ENCODE data around the gene PIGW.
"Not testable (repeated sequence)": the region's sequence is repeated elsewhere in the genome, so short reads cannot be mapped to it uniquely, and the experiment has no call there.

Gene PIGW

GRCh38 chr17:36508439-36508838, 26.3 kb upstream of the PIGW start:
- not testable (repeated sequence) for DNase-seq (ENCODE audit: low read depth in 2 of 2)

DNA sequence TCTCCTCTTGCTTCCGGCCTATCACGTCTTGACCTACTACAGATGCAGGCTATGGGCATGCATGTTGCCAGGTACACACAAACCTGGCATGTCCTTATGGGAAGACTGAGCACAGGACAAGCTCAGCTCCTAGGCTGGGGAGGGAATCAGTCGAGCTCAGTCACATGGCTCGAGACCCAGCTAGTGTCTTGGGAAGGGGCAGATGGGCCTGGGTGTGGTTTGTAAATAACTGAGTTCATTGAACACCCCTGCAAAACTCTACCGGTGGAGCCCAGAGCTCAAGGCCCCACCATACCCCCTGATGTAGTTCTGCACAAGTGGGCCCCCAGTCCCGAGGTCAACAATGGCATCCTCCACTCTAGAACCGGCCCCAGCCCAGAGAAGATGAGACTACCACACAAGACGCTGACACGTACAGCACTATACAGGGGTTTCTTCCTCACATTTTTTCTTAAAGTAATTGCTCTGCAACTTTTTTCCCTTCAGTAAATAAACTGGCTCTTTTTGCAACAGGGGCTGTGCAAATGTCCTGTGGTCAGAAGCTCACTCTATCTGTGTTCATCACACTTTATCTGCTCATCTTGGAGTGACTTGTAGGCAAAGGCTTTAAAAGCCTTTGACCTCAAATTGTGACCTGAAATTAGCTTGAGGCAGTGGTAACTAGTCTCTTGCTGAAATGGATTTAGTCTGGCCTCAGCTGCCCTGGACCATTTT, 25.4 kb upstream of the PIGW start:
- DNase-seq (ENCODE audit: low read depth in 2 of 2), result no peak

GRCh38 chr17:36510636-36511035, 24.2 kb upstream of the PIGW start:
- no peak for DNase-seq (ENCODE audit: low read depth in 2 of 2)

DNA sequence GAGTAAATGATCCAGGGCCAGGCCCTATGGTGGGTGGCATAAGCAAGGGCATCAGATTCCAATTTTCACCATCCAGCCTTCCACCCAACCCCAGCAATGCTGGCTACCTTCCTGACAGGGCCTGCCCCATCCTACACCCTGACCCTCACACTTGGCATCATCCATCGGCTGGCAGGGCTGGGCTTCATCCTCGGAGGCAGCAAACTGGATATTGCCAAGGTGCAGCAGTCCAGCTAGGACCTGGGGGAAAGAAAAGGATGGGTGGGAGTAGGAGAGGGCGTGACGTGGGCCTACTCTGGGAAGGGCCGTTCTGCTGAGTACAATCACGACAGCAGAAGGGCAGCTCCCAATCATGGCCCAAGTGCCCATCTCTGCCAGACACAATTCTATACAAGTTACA, 23.6 kb upstream of the PIGW start:
- no peak for DNase-seq (ENCODE audit: low read depth in 2 of 2)

GRCh38 chr17:36512641-36513040, 22.1 kb upstream of the PIGW start:
- no peak for DNase-seq (ENCODE audit: low read depth in 2 of 2)

DNA sequence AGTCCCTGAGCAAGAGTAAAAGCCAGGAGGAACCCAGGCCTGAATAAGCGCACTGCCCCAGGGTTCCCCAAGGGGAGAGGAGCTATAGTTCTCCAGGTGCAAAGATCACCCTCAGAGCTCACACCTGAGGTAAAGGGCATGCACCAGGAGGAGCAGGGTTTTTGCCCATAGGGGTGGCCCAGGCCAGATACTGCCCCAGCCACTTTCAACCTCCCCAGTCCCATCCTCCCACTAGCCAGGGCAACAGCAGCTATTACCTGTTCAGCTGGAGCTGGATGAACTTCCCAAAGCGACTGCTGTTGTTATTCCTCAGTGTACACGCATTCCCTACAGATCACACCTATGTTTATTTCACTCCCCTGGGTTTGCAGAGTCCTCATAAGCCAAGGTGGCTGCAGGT, 19.9 kb upstream of the PIGW start:
- no peak for DNase-seq (ENCODE audit: low read depth in 2 of 2)

DNA sequence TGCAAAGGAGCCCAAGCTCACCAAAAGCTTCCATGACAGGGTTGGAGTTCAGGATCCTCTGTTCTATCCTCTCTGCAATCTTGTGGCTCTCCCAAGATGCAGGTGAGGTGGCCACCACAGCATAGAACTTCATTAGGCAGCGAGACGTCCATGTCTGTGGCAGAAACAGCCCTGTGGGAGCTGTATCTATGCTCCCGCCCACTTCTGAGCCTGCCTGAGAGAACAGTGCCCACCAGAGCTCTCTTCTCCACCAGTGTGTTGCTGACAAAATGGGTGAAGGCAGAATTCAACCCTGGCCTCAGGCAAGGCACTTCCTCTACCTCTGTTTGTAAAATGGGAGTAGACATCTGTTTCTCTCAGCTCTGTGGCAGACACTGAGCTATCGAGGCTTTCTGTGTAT, 18.9 kb upstream of the PIGW start:
- no peak for DNase-seq (ENCODE audit: low read depth in 2 of 2)

GRCh38 chr17:36523113-36523512, 11.7 kb upstream of the PIGW start:
- no peak for DNase-seq (ENCODE audit: low read depth in 2 of 2)

- DNase-seq (ENCODE audit: low read depth in 2 of 2), result no peak
These were observed 10.3 kb upstream of the PIGW start for GRCh38 chr17:36524428-36524876.

GRCh38 chr17:36525113-36525512, 9.7 kb upstream of the PIGW start:
- no peak for DNase-seq (ENCODE audit: low read depth in 2 of 2)

- DNase-seq (ENCODE audit: low read depth in 2 of 2), result no peak
These were observed 8.9 kb upstream of the PIGW start for GRCh38 chr17:36525888-36526287.

DNA sequence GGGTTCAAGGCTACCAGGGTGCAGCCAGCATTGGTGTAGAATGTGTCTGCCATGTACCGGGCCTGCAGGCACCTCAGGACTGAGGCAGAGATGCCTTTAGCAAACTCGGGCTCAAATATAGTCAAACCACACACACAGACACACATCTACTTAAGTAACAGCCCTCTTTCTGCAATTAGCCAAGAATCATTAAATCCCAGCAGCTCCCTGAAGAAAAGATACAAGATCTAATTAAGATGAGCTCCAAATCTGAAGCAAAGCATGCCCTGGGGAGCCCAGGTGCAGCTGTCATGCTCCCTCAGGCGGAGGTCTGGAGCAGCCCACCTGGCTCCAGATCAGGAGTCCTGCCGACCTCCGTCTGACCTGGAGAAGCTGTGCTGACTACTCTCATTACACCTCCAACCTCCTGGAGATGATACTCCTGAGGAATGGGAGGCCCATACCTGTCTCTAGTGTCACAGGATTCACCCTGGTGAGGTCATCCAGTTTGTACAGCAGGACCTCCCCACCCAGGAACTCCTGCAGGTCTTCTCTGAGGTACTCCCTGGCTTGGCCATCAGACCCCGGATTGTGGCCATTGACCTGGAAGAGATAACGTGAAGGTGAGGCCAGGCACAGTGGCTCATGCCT, 7.1 kb upstream of the PIGW start:
- DNase-seq (ENCODE audit: low read depth in 2 of 2), result no peak

- DNase-seq (ENCODE audit: low read depth in 2 of 2), result no peak
These were observed 5.7 kb upstream of the PIGW start for GRCh38 chr17:36529121-36529520.

DNA sequence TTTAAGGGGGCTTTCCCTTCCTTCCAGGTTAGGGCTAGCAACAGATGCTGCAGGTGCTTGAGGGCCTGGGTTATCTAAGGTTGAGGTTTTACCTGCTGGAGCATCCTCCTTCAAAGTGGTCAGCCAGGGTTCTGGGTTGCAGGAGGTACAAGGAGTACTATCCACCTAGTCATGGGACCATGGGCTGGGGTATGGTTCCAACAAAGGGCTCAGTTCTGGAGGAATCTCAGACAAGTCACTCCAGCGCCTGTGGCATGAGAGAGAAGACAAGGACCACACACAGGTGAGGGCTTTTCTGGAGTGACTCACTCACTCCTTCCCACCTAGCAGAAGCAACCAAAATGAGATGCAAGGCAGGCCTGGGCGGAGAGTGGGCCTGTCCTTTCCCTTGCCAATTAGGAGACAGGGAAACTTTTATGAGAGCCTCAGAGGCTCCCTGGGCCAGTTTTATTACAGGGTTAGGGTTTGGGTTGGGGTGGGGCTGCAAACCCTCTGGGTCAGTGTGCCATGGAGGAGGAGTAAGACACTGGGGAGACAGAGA, 2.3 kb upstream of the PIGW start:
- no peak for DNase-seq (ENCODE audit: low read depth in 2 of 2)

DNA sequence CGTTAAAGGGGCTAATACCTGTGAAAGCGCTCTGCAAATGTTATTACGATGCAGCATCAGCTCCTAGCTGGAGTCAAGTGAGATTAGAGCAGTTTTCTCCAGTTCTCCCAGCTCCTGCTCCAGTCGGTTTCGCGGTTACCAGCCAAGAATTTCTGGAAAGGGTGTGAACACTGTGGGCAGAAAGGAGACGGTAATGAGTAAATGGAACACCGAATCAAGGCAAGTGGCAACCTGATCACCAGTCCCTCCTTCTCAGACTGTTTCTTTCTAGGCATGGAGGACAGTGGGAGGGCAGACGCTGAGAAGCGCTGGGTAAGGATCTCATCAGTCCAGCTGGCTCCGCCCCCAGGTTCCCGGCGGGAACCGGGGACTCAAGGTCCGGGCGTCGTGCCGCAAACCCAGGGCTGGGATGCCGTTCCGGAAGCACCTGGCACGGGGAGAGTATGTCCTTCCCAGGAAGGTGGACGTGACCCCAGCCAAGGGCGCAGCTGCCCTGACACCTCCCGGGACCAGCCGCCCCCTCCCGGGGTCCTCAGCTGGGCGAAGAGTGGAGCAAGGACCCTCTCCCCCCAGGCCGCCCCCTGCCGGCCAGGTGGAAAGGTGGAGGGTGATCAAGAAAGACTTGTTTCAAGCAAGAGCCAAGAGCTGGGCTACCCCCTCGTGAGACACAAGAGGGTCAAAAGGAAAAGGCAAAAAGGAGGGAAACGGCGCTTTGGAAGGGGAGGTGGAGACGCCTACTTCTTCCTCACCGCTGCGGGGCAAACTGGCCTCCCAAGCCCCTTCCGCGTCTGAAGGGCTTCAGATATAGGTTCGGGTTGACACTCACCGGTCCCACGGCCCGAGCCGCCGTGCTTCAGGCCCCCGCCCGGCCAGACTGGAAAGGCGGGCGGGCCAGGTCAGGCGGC, 600 bp upstream of the PIGW start:
- no peak for DNase-seq (ENCODE audit: low read depth in 2 of 2)

DNA sequence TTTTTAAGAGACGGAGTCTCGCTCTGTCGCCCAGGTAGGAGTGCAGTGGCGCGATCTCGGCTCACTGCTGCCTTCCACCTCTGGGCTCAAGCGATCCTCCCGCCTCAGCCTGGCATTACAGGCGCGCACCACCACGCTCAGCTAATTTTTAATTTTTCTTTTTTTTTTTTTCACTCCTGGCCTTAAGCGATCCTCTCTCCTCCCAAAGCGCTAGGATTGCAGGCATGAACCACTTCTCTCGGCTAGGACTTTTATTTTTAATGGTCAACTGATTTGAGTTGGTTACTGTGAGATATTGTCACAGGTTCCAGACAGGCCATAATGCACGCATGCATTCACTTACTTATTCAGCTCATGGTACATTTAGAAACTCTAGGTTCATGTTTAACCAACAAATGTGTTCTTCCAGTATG, 888 bp downstream of the PIGW start:
- DNase-seq (ENCODE audit: low read depth in 2 of 2), result no peak

DNA sequence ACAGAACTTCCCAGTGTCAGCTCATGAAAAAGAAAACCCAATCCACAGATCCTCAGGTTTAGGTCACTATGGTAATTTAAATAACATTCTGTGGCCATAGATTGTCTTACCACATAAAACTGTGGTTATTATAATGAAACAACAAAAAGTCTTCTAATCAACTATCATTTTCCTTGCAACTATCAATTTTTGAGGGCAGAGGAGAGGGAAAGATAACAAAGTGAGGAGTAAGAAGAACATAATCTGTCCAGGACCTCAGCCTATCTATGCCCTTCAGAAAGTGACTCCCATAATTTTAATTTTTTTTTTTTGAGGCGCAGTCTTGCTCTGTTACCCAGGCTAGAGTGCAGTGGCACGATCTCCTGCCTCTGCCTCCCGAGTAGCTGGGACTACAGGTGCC, 5.9 kb downstream of the PIGW start:
- DNase-seq (ENCODE audit: low read depth in 2 of 2), result no peak

- DNase-seq (ENCODE audit: low read depth in 2 of 2), result no peak
These were observed 8.0 kb downstream of the PIGW start for GRCh38 chr17:36542755-36543154.

DNA sequence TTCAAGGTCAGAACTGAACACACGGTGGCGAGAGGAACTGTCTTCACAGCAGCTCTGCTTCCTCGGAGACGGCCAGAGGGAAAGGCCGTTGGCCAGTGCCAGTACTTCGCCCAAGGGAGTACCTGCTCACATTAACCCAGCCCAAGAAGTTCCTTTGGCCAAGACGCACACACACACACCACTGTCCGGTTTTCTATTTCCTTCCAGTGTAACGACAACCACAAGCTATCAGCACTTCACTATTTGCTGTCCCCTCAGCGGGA, 9.2 kb downstream of the PIGW start:
- DNase-seq (ENCODE audit: low read depth in 2 of 2), result no peak

DNA sequence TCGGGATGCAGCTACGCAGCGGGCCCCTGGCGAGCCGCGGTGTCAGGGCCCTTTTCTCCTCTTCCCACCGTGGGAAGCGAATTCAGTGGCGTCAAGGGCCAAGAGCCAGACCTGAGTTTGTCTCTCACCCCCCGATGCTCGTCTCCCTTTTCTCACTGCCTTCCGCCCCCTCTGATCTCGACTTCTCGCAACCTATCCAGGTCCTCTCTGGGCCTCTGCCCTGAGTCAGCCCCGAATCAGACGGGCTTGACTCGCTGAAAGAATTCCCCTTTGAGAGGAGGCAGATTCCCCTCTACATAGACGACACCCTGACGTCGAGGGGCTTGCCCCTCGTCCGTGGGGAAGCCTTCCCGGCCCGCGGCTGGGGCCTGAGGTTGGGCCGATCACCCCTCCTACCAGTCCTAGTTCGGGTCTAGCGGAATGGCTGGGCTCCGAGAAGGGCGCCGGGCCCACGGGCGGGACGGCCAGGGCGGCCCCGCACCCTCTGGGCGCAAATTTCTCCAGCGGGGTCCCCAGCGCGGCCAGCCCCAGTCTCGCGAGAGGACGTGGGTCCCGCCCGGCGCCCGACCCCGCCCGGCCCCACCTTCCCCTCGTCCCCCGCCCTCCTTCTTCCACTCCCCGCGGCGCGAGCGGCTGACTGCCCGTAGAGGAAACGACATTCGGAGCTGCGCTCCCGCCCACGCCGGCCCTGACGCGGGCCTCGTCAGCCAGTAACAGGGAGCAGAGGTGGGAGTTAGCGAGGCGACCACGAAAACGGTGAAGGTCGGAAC, 9.7 kb downstream of the PIGW start, which contains the start of gene GGNBP2:
TSS of gene GGNBP2 (plus strand) at position 613 of the 770 bp plus-strand sequence. CDS start 806 bp downstream, outside the sequence.
- peak; percentile 77 to 81 for DNase-seq (ENCODE audit: low read depth in 2 of 2)

- DNase-seq (ENCODE audit: low read depth in 2 of 2), result no peak
These were observed 10.3 kb downstream of the PIGW start for GRCh38 chr17:36545077-36545464.
